Vagina (tissue), 2 donors: ENCODE data around the gene ASXL2. TPM values are rescaled to one million over a fixed set of nuclear protein-coding genes. Genes with fewer than 3 reads are reported as not detected.
"Not testable (repeated sequence)": the region's sequence is repeated elsewhere in the genome, so short reads cannot be mapped to it uniquely, and the experiment has no call there.

Experiments
- DNase-seq, 2 donors: peaks; one replicate each; pipeline ENCODE4 v3.0.0-alpha.2; 2017; ENCODE audit errors: extremely low spot score in 2 of 2
- H3K27ac ChIP-seq: fragments of 200-600 bp; sonication (generic); one replicate; pipeline ENCODE4 v1.5.1; 2019
- H3K27me3 ChIP-seq: fragments of 200-600 bp; sonication (generic); one replicate; pipeline ENCODE4 v1.5.1; 2019
- H3K36me3 ChIP-seq, 2 donors: fragments of 200-600 bp; sonication (generic); one replicate each; pipeline ENCODE4 v1.5.1; 2017 to 2019
- H3K4me1 ChIP-seq: fragments of 200-600 bp; sonication (generic); one replicate; pipeline ENCODE4 v1.5.1; 2019
- H3K4me3 ChIP-seq, 2 donors: fragments of 200-600 bp; sonication (generic); 1 replicate in 1 of 2; 2 replicates in 1 of 2; pipeline ENCODE4 v1.5.1; 2016 to 2019
- H3K9me3 ChIP-seq: fragments of 200-600 bp; sonication (generic); one replicate; pipeline ENCODE4 v1.5.1; 2019
- CTCF ChIP-seq, 3 experiments: fragments of 450-650 bp in 2 of 3; fragments of 200-600 bp in 1 of 3; sonication (generic) in 1 of 3; IDR thresholded peaks; one replicate each; pipeline ENCODE4 v1.5.1; 2017 to 2019; ENCODE audit warnings: antibody characterized with exemption in 3 of 3, mild to moderate bottlenecking in 2 of 3, moderate library complexity in 2 of 3
- POLR2A ChIP-seq, 2 donors: fragments of 450-650 bp; IDR thresholded peaks; one replicate each; pipeline ENCODE4 v1.6.1; 2017; ENCODE audit warnings: antibody characterized with exemption in 2 of 2, mild to moderate bottlenecking in 2 of 2, moderate library complexity in 2 of 2
- POLR2AphosphoS5 ChIP-seq, 2 donors: sonication (generic); formaldehyde crosslinking; IDR thresholded peaks; one replicate each; pipeline ENCODE4 v1.9.0; 2017; ENCODE audit warnings: antibody characterized with exemption in 2 of 2, mild to moderate bottlenecking in 2 of 2, low read depth in 1 of 2; ENCODE audit not compliant: insufficient read depth in 1 of 2
- intact Hi-C: fragments of 100-400 bp; cut with DNase I; formaldehyde crosslinking; loops from one replicate; pipeline ENCODE4 v1.15.1; 2023
- total RNA-seq: library from RNA; depleted of rRNA; stranded (reverse); fragments of >200 nt; gene quantifications from one replicate; pipeline ENCODE4 v1.2.3, GENCODE V29; 2016

ASXL2 gene
- total RNA-seq, 1 donor from 2014 or later: 16.2 TPM

DNA sequence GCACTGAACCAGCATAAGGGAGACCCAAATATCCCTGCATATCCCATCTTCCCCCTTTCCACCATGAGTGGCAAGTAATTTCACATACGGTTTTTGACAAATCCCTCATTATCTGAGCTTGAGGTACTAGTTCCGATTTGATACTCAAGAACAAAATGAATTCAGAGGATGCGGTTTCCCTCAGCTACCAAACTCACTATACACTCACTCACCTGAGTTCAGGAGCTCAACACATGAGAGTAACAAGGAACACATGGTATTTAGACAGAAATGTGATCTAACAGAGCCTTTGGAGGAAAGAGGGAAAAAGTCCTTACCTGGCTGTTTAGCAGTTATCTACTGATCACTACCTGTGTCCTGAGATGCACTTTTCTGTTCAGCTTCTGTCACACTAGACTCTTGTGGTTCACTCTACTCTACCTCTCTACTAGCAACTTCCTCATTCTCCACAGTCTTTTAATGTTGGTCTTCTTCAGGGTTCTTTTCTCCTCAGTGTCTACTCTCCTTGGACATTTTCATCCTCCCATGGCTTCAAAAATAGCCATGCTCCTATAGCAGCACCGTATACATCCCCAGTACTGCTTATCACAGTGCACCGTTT lies 25.1 kb downstream of the ASXL2 start:
- Histone ChIP-seq H3K9me3 (no peaks in the 10 kb centered on the region), H3K27me3 (no peaks in the 10 kb centered on the region), H3K4me3 (no peak overlapping the region), H3K36me3 (no peaks in the 10 kb centered on the region), H3K4me1 (peaks cover 5% of the 10 kb centered on the region), H3K27ac (no peak overlapping the region)
- intact Hi-C loops: no loop called here
- DNase-seq: no peak
- TF ChIP-seq POLR2AphosphoS5 (IDR thresholded peaks at IDR 0.05; ENCODE audit: insufficient read depth in 1 of 2, low read depth in 1 of 2): no peak
- TF ChIP-seq POLR2A (IDR thresholded peaks at IDR 0.05): no peak
- no peak for TF ChIP-seq CTCF (IDR thresholded peaks at IDR 0.05)

GRCh38 chr2:25851740-25852503 lies 26.4 kb downstream of the ASXL2 start:
- no peak for TF ChIP-seq POLR2AphosphoS5 (IDR thresholded peaks at IDR 0.05; ENCODE audit: insufficient read depth in 1 of 2, low read depth in 1 of 2)
- no peak for TF ChIP-seq POLR2A (IDR thresholded peaks at IDR 0.05)
- TF ChIP-seq CTCF (IDR thresholded peaks at IDR 0.05): peak; percentile 27 to 75 (median 75)
- H3K27me3 ChIP-seq: no peaks in the 10 kb centered on the region
- peaks cover 5% of the 10 kb centered on the region for H3K4me1 ChIP-seq
- no peaks in the 10 kb centered on the region for H3K36me3 ChIP-seq
- H3K9me3 ChIP-seq: no peaks in the 10 kb centered on the region
- no peak overlapping the region for H3K4me3 ChIP-seq
- no peak overlapping the region for H3K27ac ChIP-seq
- DNase-seq: no peak
- intact Hi-C loops: no loop called here

DNA sequence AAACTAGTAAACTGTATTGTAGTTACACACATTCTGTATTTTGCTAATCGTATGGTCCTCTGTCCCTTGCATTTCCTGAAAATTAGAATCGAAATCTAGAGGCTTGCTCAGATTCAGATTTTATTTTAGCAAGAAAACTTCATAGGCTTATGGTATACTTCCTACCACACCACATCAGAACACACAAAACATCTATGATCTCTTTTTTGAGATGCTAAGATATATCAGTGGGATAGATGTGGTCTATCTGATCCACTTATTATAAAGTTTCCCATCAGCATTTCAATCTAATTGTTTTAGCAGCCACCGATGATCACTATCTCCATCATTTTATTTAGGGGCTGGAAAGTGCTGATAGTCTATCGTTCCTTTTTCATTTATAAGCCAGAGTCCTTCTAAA lies 27.9 kb downstream of the ASXL2 start:
- H3K27me3 ChIP-seq, DNase-seq, intact Hi-C loops, H3K9me3 ChIP-seq, H3K4me3 ChIP-seq, H3K27ac ChIP-seq, H3K36me3 ChIP-seq, H3K4me1 ChIP-seq: not testable (repeated sequence)

DNA sequence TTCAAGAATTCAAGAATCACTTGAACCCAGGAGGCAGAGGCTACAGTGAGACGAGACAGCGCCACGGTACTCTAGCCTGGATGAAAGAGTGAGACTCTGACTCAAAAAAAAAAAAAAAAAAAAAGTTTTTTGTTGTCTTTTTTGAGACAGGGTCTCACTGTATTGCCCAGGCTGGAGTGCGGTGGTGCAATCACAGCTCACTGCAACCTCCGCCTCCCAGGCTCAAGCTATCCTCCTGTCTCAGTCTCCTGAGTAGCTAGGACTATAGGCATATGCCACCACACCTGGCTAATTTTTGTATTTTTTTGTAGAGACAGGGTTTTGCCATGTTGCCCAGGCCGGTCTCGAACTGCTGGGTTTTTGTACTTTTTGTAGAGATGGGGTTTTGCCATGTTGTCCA lies 28.9 kb downstream of the ASXL2 start:
- H3K36me3 ChIP-seq, H3K4me1 ChIP-seq, H3K27me3 ChIP-seq, intact Hi-C loops, H3K27ac ChIP-seq, H3K9me3 ChIP-seq, H3K4me3 ChIP-seq, DNase-seq: not testable (repeated sequence)

DNA sequence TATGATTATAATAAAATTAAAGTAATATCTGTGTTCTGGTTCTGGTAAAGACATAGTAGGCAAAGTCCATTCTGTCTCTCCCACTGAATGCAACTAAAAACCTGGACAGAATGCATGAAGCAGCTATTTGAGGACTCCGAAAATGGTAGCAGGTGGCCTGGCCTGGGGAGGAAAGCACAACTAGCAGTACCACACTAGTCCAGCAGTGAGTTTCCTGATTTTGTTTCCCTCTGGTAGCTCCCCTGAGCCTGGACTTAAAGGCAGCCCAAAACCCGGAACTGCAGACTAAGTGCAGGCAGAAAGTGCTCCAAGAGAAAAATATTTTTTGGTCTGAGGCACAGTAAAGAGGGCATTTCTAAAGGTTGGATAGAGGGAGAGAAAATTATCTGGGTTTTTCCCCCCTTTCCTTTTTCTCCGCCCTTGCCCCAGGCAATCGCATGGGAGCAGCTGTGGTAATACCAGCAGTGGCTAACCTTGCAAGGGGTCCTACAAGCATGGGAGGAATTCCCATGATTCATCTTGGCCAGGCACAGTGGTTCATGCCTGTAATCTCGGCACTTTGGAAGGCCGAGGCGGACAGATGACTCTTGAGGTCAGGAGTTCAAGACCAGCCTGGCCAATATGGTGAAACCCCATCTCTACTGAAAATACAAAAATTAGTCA lies 32.3 kb downstream of the ASXL2 start:
- no peak for DNase-seq
- Histone ChIP-seq H3K9me3 (no peaks in the 10 kb centered on the region), H3K36me3 (peaks cover 0 to 4% of the 10 kb centered on the region in 2 donors), H3K27ac (no peak overlapping the region), H3K27me3 (no peaks in the 10 kb centered on the region), H3K4me3 (no peak overlapping the region), H3K4me1 (no peaks in the 10 kb centered on the region)
- intact Hi-C loops: no loop called here
- TF ChIP-seq POLR2AphosphoS5 (IDR thresholded peaks at IDR 0.05; ENCODE audit: insufficient read depth in 1 of 2, low read depth in 1 of 2) (no peak), CTCF (IDR thresholded peaks at IDR 0.05) (no peak), POLR2A (IDR thresholded peaks at IDR 0.05) (no peak)

GRCh38 chr2:25844089-25844488 lies 34.2 kb downstream of the ASXL2 start:
- H3K36me3 ChIP-seq: peaks cover 0 to 9% of the 10 kb centered on the region in 2 donors
- DNase-seq: no peak
- intact Hi-C loops: no loop called here

More at GRCh38 chr2:25844089-25844488, 34.2 kb downstream of the ASXL2 start:
- Histone ChIP-seq H3K27me3 (no peaks in the 10 kb centered on the region), H3K27ac (no peak overlapping the region), H3K4me3 (no peak overlapping the region), H3K4me1 (no peaks in the 10 kb centered on the region), H3K9me3 (no peaks in the 10 kb centered on the region)
- no peak for TF ChIP-seq CTCF (IDR thresholded peaks at IDR 0.05)
- no peak for TF ChIP-seq POLR2A (IDR thresholded peaks at IDR 0.05)
- TF ChIP-seq POLR2AphosphoS5 (IDR thresholded peaks at IDR 0.05; ENCODE audit: insufficient read depth in 1 of 2, low read depth in 1 of 2): no peak
